Frontal cortex (tissue), 4 donors: ENCODE results near the gene NDC1. TPM values are rescaled to one million over a fixed set of nuclear protein-coding genes. Genes with fewer than 3 reads are reported as not detected.
"Not testable (repeated sequence)": the region's sequence is repeated elsewhere in the genome, so short reads cannot be mapped to it uniquely, and the experiment has no call there.

Source experiments
- DNase-seq, 2 donors: peaks; one replicate each; pipeline ENCODE4 v3.0.0; 2012; ENCODE audit warnings: low spot score in 2 of 2
- FAIRE-seq: peaks from 2 replicates; lab custom pipeline; 2012; peaks lifted over from hg19 to GRCh38; lab: Jason Lieb, UNC
- total RNA-seq: library from RNA; depleted of rRNA; stranded (reverse); fragments of >200 nt; gene quantifications from one replicate; pipeline ENCODE4 v1.2.3, GENCODE V29; 2014
- donor health status: control.
- donor health status: control.
- donor health status: control.

NDC1 gene
- total RNA-seq, 1 donor from 2014 or later: 40.8 TPM

- DNase-seq: no peak
These were observed 68.3 kb downstream of the NDC1 start for GRCh38 chr1:53769780-53770179.

DNA sequence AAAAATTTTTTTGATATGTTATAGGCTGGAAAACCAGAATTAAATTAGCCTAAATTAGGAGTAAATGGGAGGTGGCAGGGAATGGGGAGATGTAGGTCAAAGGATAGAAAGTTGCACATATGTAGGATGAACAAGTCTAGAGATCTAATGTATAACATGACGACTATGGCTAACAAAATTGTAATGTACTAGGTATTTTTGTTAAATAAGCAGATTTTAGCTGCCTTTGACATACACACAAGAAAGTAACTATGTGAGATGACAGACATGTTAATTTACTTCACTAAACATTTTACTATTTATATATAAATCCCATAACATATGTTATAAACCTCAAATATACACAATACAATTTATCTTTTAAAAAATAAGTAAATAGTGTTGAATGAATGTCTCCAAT lies 68.9 kb downstream of the NDC1 start:
- no peak for DNase-seq
- FAIRE-seq: no peak

More at GRCh38 chr1:53769780-53770179, 68.3 kb downstream of the NDC1 start:
- FAIRE-seq: no peak

GRCh38 chr1:53766831-53767405 lies 71.2 kb downstream of the NDC1 start:
- no peak for FAIRE-seq

DNA sequence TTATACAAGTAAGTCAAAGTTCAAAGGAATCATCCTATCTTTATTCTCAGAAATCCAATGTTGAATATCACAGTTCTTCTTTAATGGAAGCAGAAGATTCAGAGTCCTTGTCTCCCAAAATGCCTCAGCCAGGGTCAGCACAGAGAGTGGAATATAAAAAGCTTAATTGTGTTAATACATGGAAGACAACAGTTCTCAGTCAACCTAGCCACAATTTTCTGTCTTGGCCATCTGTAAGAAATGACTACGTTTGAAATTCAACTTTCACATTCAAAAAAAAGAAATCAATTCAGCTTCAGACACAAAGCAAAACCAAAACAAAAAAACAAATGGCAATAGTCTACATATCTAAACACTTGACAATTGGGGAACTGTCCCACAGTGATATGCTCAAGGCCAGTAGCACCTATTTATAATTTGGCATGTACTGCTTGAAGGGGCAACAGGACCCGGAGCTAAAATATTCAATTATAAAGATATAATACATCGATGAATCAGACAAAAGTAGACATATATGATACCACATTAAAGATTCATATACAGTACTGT lies 71.8 kb downstream of the NDC1 start:
- FAIRE-seq (no peak), DNase-seq (no peak)

More at GRCh38 chr1:53766831-53767405, 71.2 kb downstream of the NDC1 start:
- DNase-seq: no peak

- FAIRE-seq: no peak
These were observed 72.4 kb downstream of the NDC1 start for GRCh38 chr1:53765657-53766056.

DNA sequence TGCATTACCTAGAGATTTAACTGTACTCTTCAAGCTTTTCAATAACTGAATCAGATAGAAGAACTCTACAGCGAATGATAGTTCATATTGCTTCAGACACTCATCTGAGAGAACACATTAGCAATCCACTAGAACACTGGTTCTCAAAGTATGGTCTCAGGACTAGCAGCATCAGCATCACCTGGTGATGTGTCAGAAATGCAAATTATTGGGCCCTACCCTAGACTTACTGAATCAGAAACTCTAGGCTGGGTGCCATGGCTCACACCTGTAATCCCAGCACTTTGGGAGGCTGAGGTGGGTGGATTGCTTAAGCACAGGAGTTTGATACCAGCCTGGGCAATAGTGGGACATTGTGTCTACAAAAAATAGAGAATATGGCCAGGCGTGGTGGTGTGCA lies 74.2 kb downstream of the NDC1 start:
- no peak for DNase-seq
- no peak for FAIRE-seq

More at GRCh38 chr1:53765657-53766056, 72.4 kb downstream of the NDC1 start:
- DNase-seq: no peak

- FAIRE-seq (no peak), DNase-seq (no peak)
These were observed 74.6 kb downstream of the NDC1 start for GRCh38 chr1:53763461-53763860.

DNA sequence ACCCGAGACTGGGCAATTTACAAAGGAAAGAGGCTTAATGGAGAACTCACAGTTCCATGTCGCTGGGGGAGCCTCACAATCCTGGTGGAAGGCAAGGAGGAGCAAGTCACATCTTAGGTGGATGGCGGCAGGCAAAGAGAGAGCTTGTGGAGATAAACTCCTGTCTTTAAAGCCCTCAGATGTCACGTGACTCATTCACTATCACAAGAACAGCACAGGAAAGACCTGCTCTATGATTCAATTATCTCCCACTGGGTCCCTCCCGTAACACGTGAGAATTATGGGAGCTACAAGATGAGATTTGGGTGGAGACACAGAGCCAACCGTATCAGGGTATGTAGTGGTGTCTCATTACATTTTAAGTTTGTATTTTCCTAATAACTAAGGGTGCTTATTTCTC lies 77.6 kb downstream of the NDC1 start:
- FAIRE-seq, DNase-seq: not testable (repeated sequence)

- FAIRE-seq: no peak
- no peak for DNase-seq
These were observed 82.2 kb downstream of the NDC1 start for GRCh38 chr1:53755874-53756273.

DNA sequence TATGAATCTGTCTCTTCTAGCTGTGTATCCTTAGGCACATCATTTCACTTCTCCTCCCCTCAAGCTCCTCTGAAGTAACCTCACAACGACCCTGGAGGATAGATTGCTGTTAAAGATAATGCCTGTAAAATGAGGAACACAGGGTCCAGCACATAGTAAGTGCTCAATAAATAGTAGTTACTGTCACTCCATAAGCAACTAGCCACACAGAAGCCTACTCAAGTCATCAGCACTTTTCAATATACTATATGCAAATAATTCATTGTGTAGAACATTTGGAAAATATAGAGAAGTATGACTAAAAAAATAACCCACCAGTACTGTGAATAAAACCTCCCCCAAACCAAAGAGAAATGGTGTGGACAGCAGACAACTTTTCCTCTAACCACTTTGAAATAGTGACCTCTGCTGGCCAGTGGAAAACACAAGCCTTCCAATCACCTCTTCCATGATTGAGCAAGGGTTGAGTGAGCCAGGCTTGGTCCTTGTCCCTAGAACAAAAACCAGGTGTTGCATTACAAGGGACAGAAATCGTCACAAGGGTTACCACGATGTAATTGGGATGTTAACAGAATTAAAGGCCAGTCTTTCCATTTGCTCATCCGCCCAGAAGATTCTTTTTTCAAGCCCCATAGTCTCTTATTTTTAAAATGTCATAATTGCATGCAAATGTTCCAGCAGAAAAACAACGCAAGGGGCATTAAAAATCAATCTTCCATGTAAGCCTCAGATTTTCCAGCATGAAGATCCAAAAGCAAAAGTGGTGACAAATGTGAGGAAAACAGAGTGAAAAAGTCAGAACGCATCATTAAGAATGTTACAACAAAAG lies 83.4 kb downstream of the NDC1 start:
- FAIRE-seq (no peak), DNase-seq (peak in 1 of 2 donors; percentile 39)

GRCh38 chr1:53752281-53752680 lies 85.8 kb downstream of the NDC1 start:
- DNase-seq (no peak), FAIRE-seq (no peak)

DNA sequence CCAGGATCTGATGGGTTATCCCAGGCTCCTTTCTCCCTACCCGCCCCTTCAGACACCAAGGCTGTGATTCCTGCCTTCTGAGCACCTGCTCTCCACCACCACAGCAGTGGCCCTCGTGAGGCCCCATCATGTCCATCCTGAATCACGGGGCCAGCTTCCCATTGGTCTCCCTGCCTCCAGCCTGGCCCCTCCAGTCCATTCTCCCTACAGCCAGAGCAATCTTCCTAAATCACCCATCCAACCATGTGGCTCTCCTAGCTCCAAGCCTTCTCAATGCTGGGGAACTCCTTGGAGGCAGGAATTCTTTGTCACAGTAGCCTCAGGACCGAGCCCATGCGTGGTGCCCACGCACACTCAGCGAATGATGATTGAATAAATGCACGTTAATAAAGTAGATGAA lies 90.3 kb downstream of the NDC1 start:
- FAIRE-seq (no peak), DNase-seq (no peak)

- DNase-seq (no peak), FAIRE-seq (no peak)
These were observed 97.4 kb downstream of the NDC1 start for GRCh38 chr1:53740621-53741105.

DNA sequence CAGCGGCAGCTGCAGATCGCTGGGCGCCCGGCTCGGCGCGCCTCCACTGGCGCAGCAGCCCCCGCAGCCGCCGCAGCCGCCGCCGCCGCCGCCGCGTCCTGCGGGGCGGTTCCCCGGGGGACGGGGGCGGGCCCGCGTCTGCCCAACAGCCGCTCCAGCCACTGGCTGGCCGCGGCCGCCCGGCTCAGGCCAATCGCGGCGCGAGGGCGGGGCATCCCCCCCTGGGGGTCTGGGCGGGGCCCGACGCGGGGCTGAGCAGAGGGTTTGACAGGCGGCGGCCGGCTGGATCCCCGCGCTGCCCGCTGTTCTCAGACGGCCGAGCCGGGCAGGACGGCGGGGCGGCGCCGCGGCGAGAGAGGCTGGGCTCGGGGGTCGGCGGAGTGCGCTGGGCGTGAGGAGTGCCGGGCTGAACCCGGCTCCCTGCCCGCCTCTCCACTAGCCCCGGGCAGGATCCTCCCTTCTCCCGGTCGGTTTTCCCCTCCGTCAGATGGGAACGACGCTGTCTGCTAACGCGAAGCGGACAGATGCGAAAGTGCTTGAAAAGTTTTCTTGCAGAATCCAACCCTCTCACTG lies 98.9 kb downstream of the NDC1 start, which contains the start of gene GLIS1:
TSS of gene GLIS1 (minus strand) at position 56 of the 573 bp plus-strand sequence. CDS start 1,100 bp downstream, outside the sequence.
- no peak for FAIRE-seq
- DNase-seq: peak; percentile 95 to 96

DNA sequence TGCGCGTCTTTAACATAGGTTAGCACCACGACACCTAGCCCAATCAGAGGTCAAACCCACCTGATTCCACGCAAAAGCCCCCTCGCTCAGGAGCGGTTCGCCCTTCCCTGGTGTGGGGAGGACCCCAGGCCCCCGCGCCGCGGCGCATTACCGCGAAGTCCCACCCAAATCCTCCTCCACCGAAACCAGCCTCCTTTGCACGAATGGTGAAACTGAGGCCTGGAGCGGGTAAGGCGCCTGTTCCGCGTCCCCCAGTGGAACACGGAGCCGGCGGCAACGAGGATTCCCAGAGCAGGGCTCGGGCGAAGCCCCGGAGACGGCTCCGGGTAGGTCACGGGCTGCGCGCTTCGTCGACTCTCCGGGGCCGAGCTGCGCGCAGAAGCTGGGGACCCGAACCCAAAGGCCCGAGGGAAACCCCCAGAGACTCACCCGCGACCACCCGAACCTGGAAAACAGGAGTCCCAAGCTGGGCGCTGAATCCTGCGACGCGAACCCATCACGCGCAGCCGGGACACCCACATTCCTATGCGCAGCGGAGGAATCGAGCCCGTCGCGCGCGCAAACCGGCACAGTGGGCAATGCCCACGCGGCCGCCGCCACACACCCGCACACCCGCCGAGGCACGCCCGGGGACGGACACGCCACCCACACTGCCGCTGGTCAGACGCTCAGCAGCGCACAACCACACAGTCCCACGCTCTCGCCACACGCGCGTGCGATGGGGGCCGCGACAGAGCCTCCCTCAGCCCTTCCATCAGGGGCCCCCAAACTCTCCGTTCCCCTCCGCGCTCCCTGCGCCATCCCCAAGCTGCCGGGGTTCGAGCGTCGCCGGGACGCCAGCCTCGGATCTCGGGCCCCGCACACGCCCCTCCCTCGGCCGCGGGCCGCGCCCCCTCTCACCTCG lies 99.6 kb downstream of the NDC1 start:
- FAIRE-seq: no peak
- peak; percentile 27 to 46 for DNase-seq

- DNase-seq (peak in 1 of 2 donors; percentile 31), FAIRE-seq (no peak)
These were observed 100.4 kb downstream of the NDC1 start for GRCh38 chr1:53737648-53738204.

DNA sequence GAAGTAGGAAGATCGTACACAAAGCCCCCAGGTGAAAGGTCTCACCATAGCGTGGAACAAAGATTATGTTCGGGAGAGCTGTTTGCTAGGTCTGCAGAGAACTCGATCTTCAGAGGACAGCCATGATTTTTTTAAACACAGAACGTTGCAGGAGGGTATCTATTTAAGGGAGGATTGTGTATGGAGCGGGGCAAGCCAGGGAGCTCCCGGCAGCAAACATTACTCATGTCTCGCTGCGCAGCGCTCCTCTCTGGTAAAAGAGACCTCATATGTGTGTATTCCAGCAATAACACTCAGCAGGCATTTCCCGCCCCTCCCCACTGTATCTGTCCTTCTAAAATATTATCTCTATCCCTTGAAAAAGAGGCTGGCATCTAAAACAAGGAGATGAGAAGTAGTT lies 101.8 kb downstream of the NDC1 start:
- DNase-seq (no peak), FAIRE-seq (no peak)

- FAIRE-seq (no peak), DNase-seq (no peak)
These were observed 102.4 kb downstream of the NDC1 start for GRCh38 chr1:53735681-53736080.

- DNase-seq (no peak), FAIRE-seq (no peak)
These were observed 102.8 kb downstream of the NDC1 start for GRCh38 chr1:53735261-53735660.
